ENCODE data around the gene TNRC18. TPM values are rescaled to one million over a fixed set of nuclear protein-coding genes. Genes with fewer than 3 reads are reported as not detected.

Gene TNRC18
- total RNA-seq, 2 donors from 2014 or later: 182 to 244 TPM

DNA sequence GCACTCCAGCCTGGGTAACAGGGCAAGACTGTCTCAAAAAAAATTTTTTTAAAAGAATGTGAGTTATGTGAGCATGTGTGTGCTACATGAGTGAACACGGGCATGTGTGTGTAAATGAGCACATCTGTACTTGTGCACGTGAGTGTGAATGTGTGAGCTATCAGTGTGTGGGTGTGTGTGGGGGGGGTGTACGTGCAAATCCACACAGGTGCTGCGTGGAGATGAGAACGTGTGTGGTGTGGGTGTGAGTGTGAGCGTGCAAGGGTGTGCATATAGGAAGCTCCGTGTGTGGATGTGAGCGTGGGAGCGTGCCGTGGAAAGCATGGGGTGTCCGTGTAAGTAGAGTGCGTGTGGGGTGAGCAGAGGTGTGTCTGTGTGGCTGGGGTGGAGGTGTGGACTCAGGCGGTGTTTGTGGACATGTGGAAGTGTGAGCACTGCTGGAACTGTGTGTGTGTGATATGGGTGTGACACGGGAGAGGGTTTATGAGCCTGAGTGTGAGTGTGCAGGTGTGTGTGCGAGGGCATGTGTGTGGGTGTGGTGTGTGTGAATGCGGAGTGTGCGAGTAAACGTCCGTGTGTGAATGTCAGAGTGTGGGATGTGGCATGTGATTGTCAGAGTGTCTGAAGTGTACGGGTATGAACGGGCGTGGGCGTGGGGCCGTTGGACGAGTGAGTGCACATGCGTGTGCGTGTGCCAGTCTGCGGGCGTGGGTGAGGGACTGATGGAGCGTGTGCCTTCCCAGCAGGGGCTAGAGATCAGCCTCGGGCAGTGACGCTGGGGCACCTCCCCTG, 45.9 kb upstream of the TNRC18 start:
- Histone ChIP-seq H3K9me3 (no peaks in the 10 kb centered on the region), H3K4me1 (ENCODE audit: control insufficient read depth in 1 of 2, low read depth in 2 of 2) (peaks cover 0 to 8% of the 10 kb centered on the region in 2 donors), H3K27ac (no peak overlapping the region), H3K4me3 (no peak overlapping the region), H3K36me3 (no peaks in the 10 kb centered on the region), H3K27me3 (replicated peaks; ENCODE audit: insufficient read depth) (no peaks in the 10 kb centered on the region)
- DNase-seq (ENCODE audit: low spot score) (no peak), ATAC-seq (ENCODE audit: insufficient number of reproducible peaks, low FRiP score, low read depth) (no peak)
- TF ChIP-seq, protein P1, sequence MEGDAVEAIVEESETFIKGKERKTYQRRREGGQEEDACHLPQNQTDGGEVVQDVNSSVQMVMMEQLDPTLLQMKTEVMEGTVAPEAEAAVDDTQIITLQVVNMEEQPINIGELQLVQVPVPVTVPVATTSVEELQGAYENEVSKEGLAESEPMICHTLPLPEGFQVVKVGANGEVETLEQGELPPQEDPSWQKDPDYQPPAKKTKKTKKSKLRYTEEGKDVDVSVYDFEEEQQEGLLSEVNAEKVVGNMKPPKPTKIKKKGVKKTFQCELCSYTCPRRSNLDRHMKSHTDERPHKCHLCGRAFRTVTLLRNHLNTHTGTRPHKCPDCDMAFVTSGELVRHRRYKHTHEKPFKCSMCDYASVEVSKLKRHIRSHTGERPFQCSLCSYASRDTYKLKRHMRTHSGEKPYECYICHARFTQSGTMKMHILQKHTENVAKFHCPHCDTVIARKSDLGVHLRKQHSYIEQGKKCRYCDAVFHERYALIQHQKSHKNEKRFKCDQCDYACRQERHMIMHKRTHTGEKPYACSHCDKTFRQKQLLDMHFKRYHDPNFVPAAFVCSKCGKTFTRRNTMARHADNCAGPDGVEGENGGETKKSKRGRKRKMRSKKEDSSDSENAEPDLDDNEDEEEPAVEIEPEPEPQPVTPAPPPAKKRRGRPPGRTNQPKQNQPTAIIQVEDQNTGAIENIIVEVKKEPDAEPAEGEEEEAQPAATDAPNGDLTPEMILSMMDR (IDR thresholded peaks at IDR 0.05): no peak

DNA sequence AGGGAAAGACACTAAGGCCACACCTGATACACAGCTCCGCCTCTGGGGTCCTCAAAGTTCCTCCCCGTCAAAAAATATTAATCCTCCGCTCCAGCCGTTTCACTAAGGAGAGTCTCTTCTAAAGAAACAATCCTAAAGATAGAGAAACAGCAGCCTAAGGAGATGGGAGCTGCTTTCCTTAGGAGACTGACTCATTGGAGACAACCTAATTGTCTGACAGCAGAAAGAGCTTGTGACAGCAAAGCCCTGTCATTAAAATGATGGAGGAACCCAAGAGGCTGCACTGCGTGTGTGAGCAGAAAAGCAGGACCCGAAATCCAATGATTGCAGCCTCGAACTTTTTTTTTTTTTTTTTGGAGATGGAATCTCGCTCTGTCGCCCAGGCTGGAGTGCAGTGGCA, 44.0 kb upstream of the TNRC18 start:
- H3K9me3 ChIP-seq: no peaks in the 10 kb centered on the region
- no peak for DNase-seq (ENCODE audit: low spot score)
- no peaks in the 10 kb centered on the region for H3K36me3 ChIP-seq
- H3K27me3 ChIP-seq (replicated peaks; ENCODE audit: insufficient read depth): no peaks in the 10 kb centered on the region
- TF ChIP-seq, protein P1 (IDR thresholded peaks at IDR 0.05): no peak
- H3K4me3 ChIP-seq: no peak overlapping the region
- no peak for ATAC-seq (ENCODE audit: insufficient number of reproducible peaks, low FRiP score, low read depth)
- H3K4me1 ChIP-seq (ENCODE audit: control insufficient read depth in 1 of 2, low read depth in 2 of 2): peaks cover 0 to 8% of the 10 kb centered on the region in 2 donors
- no peak overlapping the region for H3K27ac ChIP-seq

DNA sequence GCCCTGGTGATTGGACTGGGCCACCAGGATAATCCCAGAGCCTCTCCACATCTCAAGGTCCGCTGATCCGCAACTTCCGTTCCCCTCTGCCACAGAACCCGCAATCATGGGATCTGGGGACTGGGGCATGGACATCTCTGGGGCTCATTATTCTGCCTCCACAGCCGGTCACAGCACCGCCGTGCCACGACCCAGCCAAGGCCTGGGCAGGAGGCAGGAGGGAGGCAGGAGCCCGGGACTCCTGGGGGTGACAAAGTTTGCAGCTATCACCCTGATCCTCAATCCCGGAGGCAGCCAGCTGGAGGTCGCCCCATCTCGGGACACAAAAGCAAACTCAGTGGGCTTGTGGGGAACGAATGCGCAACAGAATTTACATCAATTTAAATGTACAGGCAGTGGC, 42.9 kb upstream of the TNRC18 start:
- no peak for ATAC-seq (ENCODE audit: insufficient number of reproducible peaks, low FRiP score, low read depth)
- no peaks in the 10 kb centered on the region for H3K36me3 ChIP-seq
- DNase-seq (ENCODE audit: low spot score): no peak
- TF ChIP-seq, protein P1 (IDR thresholded peaks at IDR 0.05): no peak
- H3K4me3 ChIP-seq: no peak overlapping the region
- H3K27ac ChIP-seq: no peak overlapping the region
- no peaks in the 10 kb centered on the region for H3K27me3 ChIP-seq (replicated peaks; ENCODE audit: insufficient read depth)
- H3K4me1 ChIP-seq (ENCODE audit: control insufficient read depth in 1 of 2, low read depth in 2 of 2): peaks cover 0 to 8% of the 10 kb centered on the region in 2 donors
- H3K9me3 ChIP-seq: no peaks in the 10 kb centered on the region

DNA sequence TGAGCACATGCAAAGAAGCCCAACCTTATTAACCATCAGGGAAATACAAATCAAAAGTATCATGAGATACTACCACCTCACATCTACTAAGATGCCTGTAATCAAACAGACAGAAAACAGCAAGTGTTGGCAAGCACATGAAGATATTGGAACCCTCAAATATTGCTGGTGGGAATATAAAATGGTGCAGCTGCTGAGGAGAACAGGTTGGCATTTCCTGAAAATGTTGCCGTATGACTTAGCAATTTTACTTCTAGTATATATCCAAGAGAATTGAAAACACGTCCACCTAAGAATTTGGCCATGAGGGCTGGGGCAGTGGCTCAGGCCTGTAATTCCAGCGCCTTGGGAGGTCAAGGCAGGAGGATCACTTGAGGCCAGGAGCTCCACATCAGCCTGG, 39.4 kb upstream of the TNRC18 start:
- Histone ChIP-seq H3K9me3 (no peaks in the 10 kb centered on the region), H3K27ac (no peak overlapping the region), H3K36me3 (no peaks in the 10 kb centered on the region), H3K4me3 (no peak overlapping the region), H3K4me1 (ENCODE audit: control insufficient read depth in 1 of 2, low read depth in 2 of 2) (peaks cover 0 to 6% of the 10 kb centered on the region in 2 donors), H3K27me3 (replicated peaks; ENCODE audit: insufficient read depth) (no peaks in the 10 kb centered on the region)
- ATAC-seq (ENCODE audit: insufficient number of reproducible peaks, low FRiP score, low read depth) (no peak), DNase-seq (ENCODE audit: low spot score) (no peak)
- TF ChIP-seq, protein P1 (IDR thresholded peaks at IDR 0.05): no peak

DNA sequence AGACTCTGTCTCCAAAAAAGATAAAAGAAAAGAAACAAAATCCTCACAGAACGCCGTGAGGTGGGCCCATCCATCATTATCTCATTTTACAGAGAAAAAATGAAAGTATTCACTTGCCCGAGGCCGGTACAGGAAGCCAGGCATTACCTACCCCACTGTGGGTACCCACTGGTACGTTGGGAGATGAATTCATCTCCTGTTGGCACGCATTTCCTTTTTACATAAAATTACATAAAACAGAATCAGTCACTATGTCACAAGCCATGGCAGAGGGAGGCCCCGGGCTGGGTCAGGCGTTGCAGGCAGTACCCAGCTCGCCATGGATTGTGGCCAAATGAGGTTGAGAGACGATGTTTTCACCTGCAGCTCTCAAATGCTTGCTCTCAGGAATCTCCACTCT, 38.6 kb upstream of the TNRC18 start:
- Histone ChIP-seq H3K4me3 (no peak overlapping the region), H3K4me1 (ENCODE audit: control insufficient read depth in 1 of 2, low read depth in 2 of 2) (peaks cover 0 to 12% of the 10 kb centered on the region in 2 donors), H3K27ac (no peak overlapping the region), H3K36me3 (no peaks in the 10 kb centered on the region), H3K9me3 (no peaks in the 10 kb centered on the region), H3K27me3 (replicated peaks; ENCODE audit: insufficient read depth) (no peaks in the 10 kb centered on the region)
- no peak for DNase-seq (ENCODE audit: low spot score)
- ATAC-seq (ENCODE audit: insufficient number of reproducible peaks, low FRiP score, low read depth): no peak
- TF ChIP-seq, protein P1 (IDR thresholded peaks at IDR 0.05): no peak

All from thoracic aorta (tissue), 2 donors.